T-helper 1 cell treated with Interleukin-12 subunit alpha and Interleukin-12 subunit beta and Interleukin-4 antibody, amounts not matched to agents 30 μg/mL and 1 μg/mL, for 36 hours (primary cell): ENCODE data around the gene FTO.
"Not testable (repeated sequence)": the region's sequence is repeated elsewhere in the genome, so short reads cannot be mapped to it uniquely, and the experiment has no call there.

Source experiments
- H3K27ac Mint-ChIP-seq: one replicate; pipeline ENCODE4 v1.8.0; 2021; ENCODE audit warnings: mild to moderate bottlenecking, mixed read lengths
- H3K27me3 Mint-ChIP-seq: one replicate; pipeline ENCODE4 v1.8.0; 2021; ENCODE audit warnings: low read depth, mixed read lengths
- H3K36me3 Mint-ChIP-seq: one replicate; pipeline ENCODE4 v1.8.0; 2021; ENCODE audit warnings: low read depth, mixed read lengths
- H3K4me1 Mint-ChIP-seq: one replicate; pipeline ENCODE4 v1.8.0; 2021; ENCODE audit warnings: low read depth, mixed read lengths
- H3K4me3 Mint-ChIP-seq: one replicate; pipeline ENCODE4 v1.8.0; 2021; ENCODE audit warnings: mild to moderate bottlenecking, moderate library complexity, mixed read lengths
- H3K9me3 Mint-ChIP-seq: one replicate; pipeline ENCODE4 v1.8.0; 2021; ENCODE audit warnings: mixed read lengths

The FTO gene

DNA sequence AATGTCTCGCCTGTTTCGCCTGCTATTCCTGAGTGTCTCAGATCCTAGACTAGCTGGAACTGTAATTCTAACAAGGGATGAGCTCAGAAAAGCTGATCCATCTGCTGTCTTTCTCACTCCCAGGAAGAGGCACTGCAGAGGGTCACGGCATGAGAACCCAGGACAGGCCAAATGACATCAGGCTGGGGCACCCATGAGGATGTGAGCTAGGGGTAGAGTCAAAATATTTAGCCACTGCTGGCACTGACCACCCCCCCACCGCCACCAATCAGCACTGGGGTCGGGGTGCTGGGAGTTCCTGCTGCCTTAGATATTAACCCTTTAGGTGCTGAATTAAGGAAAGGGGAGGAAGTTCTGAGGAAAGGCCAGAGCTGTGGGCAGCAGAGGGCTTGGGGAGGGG, 470.2 kb downstream of the FTO start:
- H3K4me3 Mint-ChIP-seq = no peak overlapping the region
- no peaks in the 10 kb centered on the region for H3K36me3 Mint-ChIP-seq
- H3K27me3 Mint-ChIP-seq = peaks cover 31% of the 10 kb centered on the region
- H3K4me1 Mint-ChIP-seq = no peaks in the 10 kb centered on the region
- H3K9me3 Mint-ChIP-seq = no peaks in the 10 kb centered on the region
- H3K27ac Mint-ChIP-seq = no peak overlapping the region

DNA sequence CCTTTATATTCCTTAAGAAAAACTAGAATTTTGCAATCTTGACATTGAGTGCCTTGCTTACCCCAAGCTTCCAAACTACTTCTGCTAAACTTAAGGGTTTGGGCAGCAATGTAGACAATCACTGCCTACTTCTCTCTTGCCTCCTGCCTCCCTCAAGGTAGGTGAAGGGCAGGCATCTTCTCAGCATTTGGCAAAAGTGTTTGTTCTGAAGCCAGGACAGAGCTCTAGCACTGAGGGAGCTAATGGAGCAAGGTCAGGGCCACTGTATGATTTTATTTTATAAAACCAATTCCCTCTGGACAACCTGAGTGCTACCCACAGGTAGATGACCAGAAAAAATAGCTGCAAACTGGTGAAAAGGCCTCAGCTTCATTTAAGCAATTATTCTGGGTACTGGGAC, 470.8 kb downstream of the FTO start:
- no peak overlapping the region for H3K27ac Mint-ChIP-seq
- no peaks in the 10 kb centered on the region for H3K36me3 Mint-ChIP-seq

DNA sequence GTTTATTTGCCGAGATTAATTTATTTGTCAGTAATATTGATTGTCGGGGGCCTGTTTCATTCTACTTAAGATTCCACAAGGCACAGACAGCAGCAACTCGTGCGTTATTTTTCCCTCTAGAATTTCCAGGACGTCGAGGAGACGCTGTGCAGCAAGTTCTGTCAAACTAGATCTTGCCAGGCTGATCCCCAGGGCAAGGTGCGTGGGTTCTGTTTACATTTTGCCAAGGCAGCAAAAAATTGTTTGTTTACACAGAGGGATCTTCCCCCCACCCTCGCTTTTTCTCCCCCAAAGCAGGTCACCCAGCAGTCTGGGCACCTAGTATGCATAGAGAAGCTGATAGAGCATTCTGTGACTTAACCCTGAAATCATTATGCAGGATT, 471.2 kb downstream of the FTO start:
- no peak overlapping the region for H3K27ac Mint-ChIP-seq
- peaks cover 31% of the 10 kb centered on the region for H3K27me3 Mint-ChIP-seq
- H3K4me1 Mint-ChIP-seq = no peaks in the 10 kb centered on the region

More for the DNA sequence above, 470.8 kb downstream of the FTO start:
- Mint-ChIP-seq H3K9me3 (no peaks in the 10 kb centered on the region), H3K27me3 (peaks cover 31% of the 10 kb centered on the region), H3K4me1 (no peaks in the 10 kb centered on the region), H3K4me3 (no peak overlapping the region)

DNA sequence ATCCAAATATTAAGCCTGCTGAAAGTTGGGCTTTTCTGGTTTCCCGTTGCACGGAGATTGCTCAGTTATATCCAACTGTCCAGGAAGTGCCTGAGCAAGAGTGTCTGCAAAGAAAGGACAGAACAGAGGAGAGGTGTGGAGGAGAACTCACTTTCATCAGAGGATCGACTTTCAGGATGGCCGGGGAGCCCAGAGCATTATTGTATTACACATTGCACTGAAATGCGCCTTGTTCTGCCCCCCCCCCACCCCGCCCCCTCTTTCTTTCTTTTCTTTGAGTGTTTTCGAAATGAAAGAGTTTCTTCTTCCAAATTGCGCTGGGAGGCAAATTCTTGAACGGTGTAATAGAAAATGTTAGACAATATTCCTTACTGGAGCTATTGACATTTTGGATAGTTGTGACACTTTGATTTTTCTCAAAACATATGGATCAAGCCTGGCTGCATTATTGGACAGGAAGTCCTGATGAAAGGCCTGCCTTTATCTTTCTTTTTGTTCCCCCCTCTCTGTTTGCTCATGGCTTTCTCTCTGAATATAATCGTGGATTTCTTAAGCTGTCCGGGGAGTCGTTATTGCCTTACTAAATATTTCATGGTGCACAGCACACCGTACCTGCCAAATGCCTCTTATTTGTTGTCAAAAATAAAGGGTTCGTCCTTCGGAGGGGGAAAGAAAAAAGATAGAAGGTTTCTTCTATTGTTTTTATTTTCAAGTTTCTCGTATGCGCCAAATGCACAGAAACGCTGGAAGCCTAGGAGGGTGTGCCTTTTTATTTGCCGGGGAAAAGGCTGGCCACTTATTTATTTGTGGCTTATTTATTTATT, 471.8 kb downstream of the FTO start:
- Mint-ChIP-seq H3K4me1 (no peaks in the 10 kb centered on the region), H3K9me3 (no peaks in the 10 kb centered on the region), H3K36me3 (no peaks in the 10 kb centered on the region), H3K4me3 (no peak overlapping the region), H3K27ac (no peak overlapping the region), H3K27me3 (peaks cover 27% of the 10 kb centered on the region)

More for the DNA sequence above, 471.2 kb downstream of the FTO start:
- Mint-ChIP-seq H3K4me3 (no peak overlapping the region), H3K9me3 (no peaks in the 10 kb centered on the region), H3K36me3 (no peaks in the 10 kb centered on the region)

DNA sequence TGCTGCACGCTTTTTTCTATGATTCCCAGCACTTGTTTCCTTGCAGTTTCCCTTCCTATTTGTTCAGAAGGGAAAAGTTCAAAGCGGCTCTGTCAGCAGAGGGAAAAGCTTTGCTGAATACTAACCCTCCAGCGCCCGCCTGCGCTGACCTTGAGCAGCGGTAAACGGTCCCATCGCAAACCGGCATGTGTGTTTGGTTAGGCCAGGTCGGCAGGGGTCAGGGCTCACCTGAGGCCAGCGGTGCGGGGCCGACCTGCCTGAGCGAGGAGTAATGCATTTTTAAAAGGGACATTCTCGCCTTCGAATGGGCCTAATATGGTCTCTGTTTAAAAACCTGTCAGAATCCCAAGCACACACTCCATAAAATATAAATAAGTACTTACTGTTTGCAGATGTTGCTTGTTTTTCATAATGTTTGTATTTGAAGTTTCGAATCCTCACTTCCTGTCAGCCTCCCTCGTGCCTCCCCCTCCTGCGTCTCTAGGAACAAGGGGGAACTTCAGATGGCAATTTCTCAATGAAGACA, 472.5 kb downstream of the FTO start:
- no peaks in the 10 kb centered on the region for H3K4me1 Mint-ChIP-seq
- H3K4me3 Mint-ChIP-seq = no peak overlapping the region
- no peaks in the 10 kb centered on the region for H3K9me3 Mint-ChIP-seq
- no peak overlapping the region for H3K27ac Mint-ChIP-seq
- peaks cover 23% of the 10 kb centered on the region for H3K27me3 Mint-ChIP-seq
- no peaks in the 10 kb centered on the region for H3K36me3 Mint-ChIP-seq

DNA sequence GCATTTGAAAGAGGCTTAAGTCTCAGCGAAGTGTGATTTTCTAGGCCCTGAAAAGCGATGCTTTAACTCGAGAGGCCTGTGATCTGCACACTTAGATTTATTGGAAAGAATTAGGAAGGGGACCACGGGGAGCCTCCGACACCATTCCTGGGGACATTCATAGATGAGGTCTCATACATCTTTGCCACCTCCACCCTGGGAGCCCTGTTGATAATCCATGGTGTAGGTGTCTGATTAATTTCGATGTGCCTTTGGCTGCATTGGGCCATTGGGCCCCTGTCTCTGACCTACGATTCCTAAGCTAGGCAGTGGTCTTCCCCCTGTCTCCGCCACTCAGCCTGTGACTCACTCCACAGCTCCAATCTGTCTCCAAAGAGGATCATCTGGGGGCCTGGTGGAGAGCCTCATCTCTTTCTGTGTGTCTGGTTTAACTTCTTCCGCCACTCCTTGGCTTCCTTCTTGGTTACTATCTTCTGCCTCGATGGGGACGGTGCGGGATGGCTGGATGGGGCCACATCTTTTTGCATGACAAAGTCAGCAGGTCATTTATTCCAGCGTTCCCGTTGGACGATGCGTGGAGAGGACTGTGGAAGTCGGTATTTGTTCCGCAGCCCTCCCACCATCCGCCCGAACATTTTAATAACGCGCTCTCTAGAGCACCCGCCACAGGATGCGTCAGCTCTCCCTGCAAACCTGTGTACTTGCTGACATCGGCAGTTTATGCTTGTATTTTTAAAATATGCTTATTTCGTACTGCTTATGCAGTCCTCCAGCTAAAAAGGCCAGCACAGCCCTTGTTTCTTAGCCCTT, 473.3 kb downstream of the FTO start:
- H3K27me3 Mint-ChIP-seq = peaks cover 15% of the 10 kb centered on the region
- H3K27ac Mint-ChIP-seq = no peak overlapping the region
- H3K9me3 Mint-ChIP-seq = peaks cover 1% of the 10 kb centered on the region
- no peaks in the 10 kb centered on the region for H3K36me3 Mint-ChIP-seq
- H3K4me1 Mint-ChIP-seq = no peaks in the 10 kb centered on the region
- no peak overlapping the region for H3K4me3 Mint-ChIP-seq

DNA sequence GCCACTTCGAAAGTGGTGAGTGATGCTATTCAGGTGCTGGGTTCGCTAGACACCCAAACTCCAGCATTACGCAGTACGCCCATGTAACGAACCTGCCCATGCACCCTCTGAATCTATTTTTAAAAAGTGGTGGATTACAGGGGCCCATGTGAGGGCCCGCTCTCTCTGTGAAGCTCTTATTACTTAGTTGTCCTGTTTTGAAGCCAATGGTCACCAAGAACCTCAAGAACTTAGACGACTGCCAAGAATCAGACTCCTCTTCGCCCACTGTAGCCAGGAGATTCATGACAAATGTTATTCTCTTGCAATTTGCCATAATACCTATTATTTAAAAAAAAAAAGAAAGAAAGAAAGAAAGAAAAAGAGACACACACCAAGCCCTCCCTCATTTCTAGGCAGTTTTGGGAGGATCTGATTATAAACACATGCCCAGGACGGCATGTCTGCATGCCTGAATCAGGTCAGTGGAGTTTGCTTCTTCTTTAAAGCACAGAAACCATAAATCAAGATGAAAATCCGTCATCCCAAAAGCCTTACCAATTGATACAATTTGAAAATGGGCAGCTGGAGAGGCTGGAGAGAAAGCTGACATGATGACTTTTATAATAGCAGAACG, 474.0 kb downstream of the FTO start:
- Mint-ChIP-seq H3K4me3 (no peak overlapping the region), H3K4me1 (no peaks in the 10 kb centered on the region)

DNA sequence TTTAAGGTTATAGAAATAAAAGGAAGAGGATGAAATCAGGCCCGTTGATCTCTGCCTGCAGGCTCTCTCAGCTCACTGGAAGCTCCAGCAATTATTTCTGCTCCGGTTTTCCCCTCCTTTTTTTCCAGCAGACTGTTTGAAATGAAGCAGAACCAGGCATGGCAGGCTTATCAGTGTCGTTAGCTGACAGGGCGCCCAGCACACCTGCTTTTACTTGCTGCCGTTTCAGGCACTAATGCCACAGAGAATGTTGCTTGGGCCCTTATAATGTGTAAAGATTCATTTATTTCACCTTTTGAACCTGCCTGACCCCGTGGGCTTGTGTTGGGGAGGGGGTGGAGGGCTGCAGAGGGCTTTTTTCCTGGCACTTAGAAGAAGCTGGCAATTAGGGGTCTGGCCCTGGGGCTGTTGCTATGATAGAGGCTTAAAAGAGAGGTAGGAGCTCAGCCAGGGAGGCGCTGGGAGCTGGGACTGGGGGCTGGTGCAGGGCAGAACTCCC, 474.6 kb downstream of the FTO start:
- Mint-ChIP-seq H3K9me3 (peaks cover 3% of the 10 kb centered on the region), H3K27ac (no peak overlapping the region), H3K4me3 (no peak overlapping the region), H3K36me3 (no peaks in the 10 kb centered on the region), H3K27me3 (peaks cover 7% of the 10 kb centered on the region), H3K4me1 (no peaks in the 10 kb centered on the region)

More for the DNA sequence above, 474.0 kb downstream of the FTO start:
- H3K27me3 Mint-ChIP-seq = peaks cover 12% of the 10 kb centered on the region
- H3K27ac Mint-ChIP-seq = no peak overlapping the region
- H3K36me3 Mint-ChIP-seq = no peaks in the 10 kb centered on the region
- H3K9me3 Mint-ChIP-seq = peaks cover 3% of the 10 kb centered on the region

DNA sequence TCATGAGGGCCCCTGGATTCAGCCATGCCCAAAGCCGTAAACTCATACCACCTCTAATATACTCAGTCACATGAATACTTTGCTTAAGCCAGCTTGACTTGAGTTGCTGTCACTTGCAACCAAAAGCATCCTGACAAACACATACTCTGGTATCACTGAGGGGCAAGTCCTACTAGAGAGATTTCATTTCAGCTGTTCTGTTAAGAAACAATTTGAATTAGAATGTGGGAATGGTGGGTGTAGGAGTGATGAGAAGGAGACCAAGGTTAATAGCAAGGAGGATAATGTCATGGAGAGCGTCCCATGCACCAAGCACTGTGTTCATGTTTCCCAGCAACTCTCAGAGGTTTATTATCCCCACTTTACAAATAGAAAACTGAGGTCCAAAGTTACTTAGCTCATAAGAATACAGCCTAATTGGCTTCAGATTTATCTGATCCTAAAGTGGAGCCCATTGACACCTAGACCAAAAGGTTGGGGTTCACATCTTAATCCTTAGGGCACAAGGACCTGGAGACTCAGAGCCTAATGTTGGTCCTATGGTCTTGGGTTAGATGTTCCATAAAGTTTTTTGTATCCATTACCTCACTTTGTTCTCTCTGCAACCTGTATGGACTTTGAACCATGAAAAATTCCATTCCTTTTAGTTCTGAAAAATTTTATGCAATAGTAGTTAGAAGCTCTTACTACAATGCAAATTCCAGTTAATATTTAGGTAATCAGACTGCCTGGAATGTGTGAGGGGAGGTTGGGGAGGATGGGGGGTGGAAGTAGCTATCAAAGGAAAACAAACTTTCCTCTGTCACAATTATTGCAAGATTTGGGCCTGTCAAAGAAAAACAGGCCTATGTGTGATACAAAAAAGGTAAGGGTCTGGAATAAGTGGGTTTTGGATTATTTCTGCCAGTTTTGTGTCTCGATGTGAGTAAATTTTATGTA, 476.7 kb downstream of the FTO start:
- Mint-ChIP-seq H3K27me3 (peaks cover 5% of the 10 kb centered on the region), H3K36me3 (no peaks in the 10 kb centered on the region), H3K9me3 (peaks cover 3% of the 10 kb centered on the region), H3K4me3 (no peak overlapping the region), H3K27ac (no peak overlapping the region), H3K4me1 (no peaks in the 10 kb centered on the region)

DNA sequence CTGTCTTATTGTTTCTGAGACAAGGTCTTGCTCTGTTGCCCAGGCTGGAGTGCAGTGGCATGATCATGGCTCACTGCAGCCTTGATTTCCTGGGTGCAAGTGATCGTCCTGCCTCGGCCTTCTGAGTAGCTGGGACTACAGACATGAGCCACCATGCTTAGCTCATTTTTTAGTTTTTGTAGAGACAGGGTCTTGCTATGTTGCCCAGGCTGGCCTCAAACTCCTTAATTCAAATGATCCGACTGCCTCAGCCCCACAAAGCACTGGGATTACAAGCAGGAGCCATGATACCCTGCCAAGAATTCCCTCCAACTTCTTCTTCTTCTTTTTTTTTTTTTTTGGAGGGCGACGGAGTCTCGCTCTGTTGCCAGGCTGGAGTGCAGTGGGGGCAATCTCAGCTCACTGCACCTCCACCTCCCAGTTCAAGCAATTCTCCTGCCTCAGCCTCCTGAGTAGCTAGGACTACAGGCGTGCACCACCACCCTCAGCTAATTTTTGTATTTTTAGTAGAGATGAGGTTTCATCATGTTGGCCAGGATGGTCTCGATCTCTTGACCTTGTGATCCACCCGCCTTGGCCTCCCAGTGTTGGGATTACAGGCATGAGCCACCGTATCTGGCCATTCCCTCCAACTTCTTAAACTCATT, 477.9 kb downstream of the FTO start:
- H3K9me3 Mint-ChIP-seq, H3K36me3 Mint-ChIP-seq, H3K4me3 Mint-ChIP-seq, H3K4me1 Mint-ChIP-seq, H3K27ac Mint-ChIP-seq: not testable (repeated sequence)
- peaks cover 11% of the 10 kb centered on the region for H3K27me3 Mint-ChIP-seq

DNA sequence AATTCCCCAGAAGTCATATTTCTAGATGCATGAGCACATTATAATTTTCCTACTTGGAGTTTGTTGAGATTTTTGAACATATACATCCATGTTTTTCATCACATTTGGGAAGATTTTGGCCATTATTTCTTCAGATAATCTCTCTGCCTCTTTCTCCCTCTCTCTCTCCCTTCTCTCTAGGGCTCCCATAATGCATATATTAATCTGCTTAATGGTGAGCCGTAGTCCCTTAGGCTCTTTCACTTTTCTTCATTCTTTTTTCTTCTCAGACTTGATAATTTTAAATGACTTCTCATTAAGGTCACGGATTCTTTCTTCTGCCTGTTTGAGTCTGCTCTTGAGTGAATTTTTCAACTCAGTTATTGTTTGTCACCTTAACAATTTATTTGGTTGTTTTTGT, 481.1 kb downstream of the FTO start:
- Mint-ChIP-seq H3K4me3 (no peak overlapping the region), H3K27ac (no peak overlapping the region), H3K4me1 (no peaks in the 10 kb centered on the region), H3K36me3 (no peaks in the 10 kb centered on the region), H3K27me3 (peaks cover 6% of the 10 kb centered on the region), H3K9me3 (peaks cover 3% of the 10 kb centered on the region)

DNA sequence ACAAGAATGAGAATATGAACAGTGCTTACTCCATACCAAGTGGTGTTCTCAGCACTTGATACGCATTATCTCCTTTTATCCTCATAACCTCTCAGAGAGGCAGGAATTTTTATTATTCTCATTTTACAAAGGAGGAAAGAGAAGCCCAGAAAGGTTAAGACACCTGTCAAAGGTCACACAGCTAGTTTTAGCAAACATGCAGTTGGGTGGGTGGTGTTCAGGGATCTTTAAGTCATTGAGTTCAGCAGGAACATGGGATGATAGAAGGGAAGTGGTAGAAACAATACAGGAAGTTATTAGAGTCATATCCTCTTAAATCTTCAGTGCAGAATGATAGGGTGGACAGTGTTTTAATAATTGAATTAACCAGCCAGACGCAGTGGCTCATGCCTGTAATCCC, 487.2 kb downstream of the FTO start:
- Mint-ChIP-seq H3K4me1 (no peaks in the 10 kb centered on the region), H3K4me3 (no peak overlapping the region), H3K36me3 (no peaks in the 10 kb centered on the region), H3K27ac (no peak overlapping the region), H3K27me3 (peaks cover 2% of the 10 kb centered on the region), H3K9me3 (no peaks in the 10 kb centered on the region)

DNA sequence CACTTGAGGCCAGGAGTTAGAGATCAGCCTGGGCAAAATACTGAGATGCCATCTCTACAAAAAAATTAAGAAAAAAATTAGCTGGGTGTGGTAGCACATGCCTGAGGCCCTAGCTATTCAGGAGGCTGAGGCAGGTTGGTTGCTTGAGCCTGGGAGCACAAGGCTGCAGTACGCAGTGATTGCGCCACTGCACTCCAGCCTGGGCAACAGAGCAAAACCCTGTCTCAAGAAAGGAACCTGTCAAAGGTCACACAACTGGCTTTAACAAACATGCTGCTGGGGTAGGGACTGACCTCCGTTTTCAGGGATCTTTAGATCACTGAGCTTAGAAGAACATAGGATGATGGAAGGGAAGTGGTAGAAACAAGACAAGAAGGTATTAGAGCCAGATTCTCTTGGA, 487.6 kb downstream of the FTO start:
- Mint-ChIP-seq H3K9me3 (no peaks in the 10 kb centered on the region), H3K4me3 (no peak overlapping the region), H3K27me3 (no peaks in the 10 kb centered on the region), H3K27ac (no peak overlapping the region), H3K36me3 (no peaks in the 10 kb centered on the region), H3K4me1 (no peaks in the 10 kb centered on the region)
